HepG2 (cell line): ENCODE data around the gene SYTL2. TPM values are rescaled to one million over a fixed set of nuclear protein-coding genes. Genes with fewer than 3 reads are reported as not detected.
"Not testable (repeated sequence)": the region's sequence is repeated elsewhere in the genome, so short reads cannot be mapped to it uniquely, and the experiment has no call there.

Source experiments
- ATAC-seq: fragments of 200-7000 bp; cut with Tn5 transposase; 3 replicates; pipeline ENCODE4 v1.9.1; 2020; ENCODE audit warnings: mild to moderate bottlenecking, moderate library complexity
- BruUV-seq: library from RNA; stranded (reverse); fragments of 400-500 nt; replicated peaks from 2 replicates; lab custom pipeline; 2021; lab: Mats Ljungman, UMichigan
- CTCF ChIA-PET: fragments of 300-600 bp; formaldehyde crosslinking; extraction: SDS; loops from one replicate; lab custom pipeline; 2021; ENCODE audit warnings: low total read pairs, inconsistent platforms, low intra/inter-chr PET ratio; lab: Yijun Ruan, JAX
- POLR2A ChIA-PET: fragments of 350-600 bp; sonication (Branson Sonifier 250); formaldehyde crosslinking; loops from one replicate; lab custom pipeline; 2020; ENCODE audit warnings: antibody characterized with exemption, inconsistent platforms; lab: Yijun Ruan, JAX
- DNase-seq: peaks from one replicate; pipeline ENCODE4 v3.0.0-alpha.2; 2015; ENCODE audit warnings: low spot score
- FAIRE-seq: peaks from 3 replicates; lab custom pipeline; 2011; peaks lifted over from hg19 to GRCh38; lab: Jason Lieb, UNC
- H2AFZ ChIP-seq: one replicate; pipeline ENCODE4 v1.6.1; 2011; ENCODE audit warnings: low read length, inconsistent platforms
- H3K27ac ChIP-seq: fragments of 300-600 bp; 3 replicates; pipeline ENCODE4 v1.8.0; 2011; ENCODE audit warnings: mixed run types, mild to moderate bottlenecking, mixed read lengths, low read length, inconsistent platforms; ENCODE audit not compliant: insufficient read depth; ENCODE audit errors: extremely low read length
- H3K27me3 ChIP-seq, 2 experiments: fragments of 200-600 bp in 1 of 2; 2 replicates in 1 of 2; 3 replicates in 1 of 2; pipeline versions ENCODE4 v1.6.0 to v1.8.0; 2011; ENCODE audit warnings: low read length in 2 of 2, mild to moderate bottlenecking in 2 of 2, moderate library complexity in 2 of 2, inconsistent platforms in 1 of 2; ENCODE audit not compliant: insufficient read depth in 2 of 2, control insufficient read depth in 1 of 2
- H3K36me3 ChIP-seq, 2 experiments: fragments of 200-600 bp in 1 of 2; replicated peaks in 1 of 2; 2 replicates in 1 of 2; 3 replicates in 1 of 2; pipeline versions ENCODE4 v1.5.1 to v1.8.0; 2011; ENCODE audit warnings: low read length in 2 of 2, inconsistent platforms in 1 of 2; ENCODE audit not compliant: insufficient read depth in 2 of 2, control insufficient read depth in 1 of 2
- H3K4me1 ChIP-seq: 2 replicates; pipeline ENCODE4 v1.5.1; 2012; ENCODE audit warnings: low read length, inconsistent platforms; ENCODE audit not compliant: insufficient read depth
- H3K4me2 ChIP-seq: 2 replicates; pipeline ENCODE4 v1.6.0; 2011; ENCODE audit warnings: low read depth, low read length, inconsistent platforms
- H3K4me3 ChIP-seq, 3 experiments: fragments of 200-600 bp in 1 of 3; sonication (generic), shearing (Covaris generic) in 1 of 3; replicated peaks in 1 of 3; 2 replicates each; pipeline ENCODE4 v1.5.1; 2011 to 2016; ENCODE audit warnings: low read length in 3 of 3, inconsistent platforms in 2 of 3, low read depth in 2 of 3, mild to moderate bottlenecking in 2 of 3, control low read depth in 1 of 3, mixed read lengths in 1 of 3; ENCODE audit not compliant: insufficient read depth in 1 of 3
- H3K79me2 ChIP-seq: one replicate; pipeline ENCODE4 v1.6.1; 2011; ENCODE audit warnings: low read length, inconsistent platforms; ENCODE audit not compliant: insufficient read depth
- H3K9ac ChIP-seq: 2 replicates; pipeline ENCODE4 v1.6.0; 2011; ENCODE audit warnings: mild to moderate bottlenecking, low read depth, low read length, inconsistent platforms; ENCODE audit not compliant: insufficient read depth
- H3K9me3 ChIP-seq: 2 replicates; pipeline ENCODE4 v1.5.1; 2012; ENCODE audit warnings: mild to moderate bottlenecking, low read length
- H4K20me1 ChIP-seq: 2 replicates; pipeline ENCODE4 v1.6.0; 2011; ENCODE audit warnings: inconsistent platforms, mild to moderate bottlenecking, low read length, moderate library complexity; ENCODE audit not compliant: insufficient read depth
- ATF7 ChIP-seq, 2 experiments: fragments of 450-650 bp in 1 of 2; sonication (generic) in 1 of 2; formaldehyde crosslinking in 1 of 2; IDR thresholded peaks; 2 replicates each; pipeline versions ENCODE4 v1.4.0 to v1.6.1; 2016 to 2020; ENCODE audit warnings: antibody characterized with exemption in 1 of 2, mild to moderate bottlenecking in 1 of 2, missing genetic modification reagents in 1 of 2
- CREB1 ChIP-seq, 2 experiments: fragments of 450-650 bp in 1 of 2; IDR thresholded peaks; 2 replicates each; pipeline ENCODE4 v1.6.1; 2016 to 2017; ENCODE audit warnings: control low read depth in 1 of 2, mild to moderate bottlenecking in 1 of 2, missing compliant biosample characterization in 1 of 2, missing genetic modification characterization in 1 of 2
- REPIN1 ChIP-seq: sonication (generic); formaldehyde crosslinking; IDR thresholded peaks from 2 replicates; pipeline ENCODE4 v1.8.0; 2022; ENCODE audit warnings: missing genetic modification reagents, low read depth, mild to moderate bottlenecking, borderline replicate concordance
- SATB2 ChIP-seq: sonication (generic); formaldehyde crosslinking; IDR thresholded peaks from 2 replicates; pipeline ENCODE4 v1.5.0; 2020; ENCODE audit warnings: missing genetic modification reagents
- ZNF343 ChIP-seq: sonication (generic); formaldehyde crosslinking; IDR thresholded peaks from 2 replicates; pipeline ENCODE4 v1.4.0; 2020; ENCODE audit warnings: mild to moderate bottlenecking, missing genetic modification reagents
- WGBS: methylation state at CpG from one replicate; pipeline ENCODE4 v1.1.6; 2017; ENCODE audit warnings: low lambda C conversion rate; 5-methylcytosine and 5-hydroxymethylcytosine counted together
- in situ Hi-C: cut with HindIII; loops from 2 replicates; pipeline ENCODE4 v1.10.0; 2017; ENCODE audit warnings: low pct_unique_long_range_greater_than_20kb; ENCODE audit not compliant: extremely low pct_ligation_motif_present
- intact Hi-C: fragments of 100-400 bp; cut with micrococcal nuclease; formaldehyde crosslinking; loops from one replicate; pipeline ENCODE4 v1.10.0; 2022; ENCODE audit not compliant: unreplicated experiment
- polyA plus RNA-seq, 8 experiments: library from polyadenylated mRNA; depleted of rRNA in 3 of 8; stranded (reverse) in 7 of 8; unstranded in 1 of 8; fragments of >200 nt; fragmentation: Illumina TruSeq in 4 of 8; extraction: Trizol in 4 of 8; gene quantifications; 2 replicates each; pipeline versions ENCODE4 v1.2.1 to v1.2.3, GENCODE V29; 2011 to 2016; ENCODE audit warnings: low read depth in 4 of 8, missing spikeins in 1 of 8, mixed read lengths in 1 of 8; ENCODE audit not compliant: insufficient read depth in 1 of 8
- total RNA-seq, 5 experiments: library from RNA; depleted of rRNA; stranded (reverse); fragments of >200 nt; fragmentation: Illumina TruSeq; extraction: Trizol; gene quantifications; 2 replicates each; pipeline ENCODE4 v1.2.3, GENCODE V29; 2016; ENCODE audit warnings: low read depth in 1 of 5

SYTL2 gene
- total and polyA plus RNA-seq, 2 of the 13 experiments (the other 11 are each of a cell fraction or from before 2014, with no cell fraction given): 0.77 to 0.90 TPM

- intact Hi-C loops: loop anchor here (1.0 to 10.0 kb wide), 6 partner anchors 77 to 439 kb away; no protein-coding TSS in a partner anchor
- FAIRE-seq (no peak), DNase-seq (no peak), ATAC-seq (no peak)
- Histone ChIP-seq H3K27ac (peak overlapping the region; percentile 72), H3K9me3 (no peaks in the 10 kb centered on the region), H2AFZ (peak overlapping the region; percentile 91), H3K4me3 (peak overlapping the region; percentile 63 to 85 (median 73)), H3K9ac (peak overlapping the region; percentile 78), H4K20me1 (no peaks in the 10 kb centered on the region), H3K4me1 (peaks cover 10% of the 10 kb centered on the region), H3K79me2 (no peaks in the 10 kb centered on the region), H3K4me2 (peak overlapping the region; percentile 95), H3K36me3 (no peaks in the 10 kb centered on the region), H3K27me3 (no peaks in the 10 kb centered on the region; a peak in 1 of 5 replicates)
- in situ Hi-C loops: loop anchor here (10.0 kb wide), 1 partner anchor 351 kb away; no protein-coding TSS in a partner anchor
- ChIA-PET CTCF (interaction anchor here (1.3 to 1.4 kb wide), 3 partner anchors 339 to 437 kb away, joined by 6 to 8 read pairs (median 7); no protein-coding TSS in a partner anchor), POLR2A (interaction anchor here (0.6 to 1.5 kb wide), 7 partner anchors 65 to 435 kb away, joined by 3 to 11 read pairs (median 4); partner anchors contain the start of genes PICALM and TMEM126B)
- 39% methylated on average over 7 of the region's 7 CpGs for WGBS
- TSS peak; percentile 88 for BruUV-seq
- no peak for TF ChIP-seq REPIN1 (CRISPR knock-in tag)
- no peak for TF ChIP-seq SATB2 (CRISPR knock-in tag)
- no peak for TF ChIP-seq ZNF343
Observed at GRCh38 chr11:85854212-85854556, 43.2 kb upstream of the SYTL2 start.

GRCh38 chr11:85853541-85853940 lies 42.6 kb upstream of the SYTL2 start:
- BruUV-seq; H3K36me3 ChIP-seq; H3K79me2 ChIP-seq; FAIRE-seq; H3K4me3 ChIP-seq; H3K9me3 ChIP-seq; ATAC-seq; H2AFZ ChIP-seq; POLR2A ChIA-PET; H3K4me2 ChIP-seq; H4K20me1 ChIP-seq; H3K27ac ChIP-seq; DNase-seq; H3K27me3 ChIP-seq; CTCF ChIA-PET; H3K9ac ChIP-seq; TF ChIP-seq CREB1, ATF7 (CRISPR knock-in tag; IDR thresholded peaks at IDR 0.05): not testable (repeated sequence)
- TF ChIP-seq CREB1 (IDR thresholded peaks at IDR 0.05) (peak; percentile 76), ATF7 (IDR thresholded peaks at IDR 0.05) (peak; percentile 39; the same call in 1 of the 2 replicates)
- intact Hi-C loops: loop anchor here (10.0 kb wide), 1 partner anchor 181 kb away; no protein-coding TSS in a partner anchor
- in situ Hi-C loops: loop anchor here (10.0 kb wide), 1 partner anchor 351 kb away; no protein-coding TSS in a partner anchor
- peaks cover 10% of the 10 kb centered on the region for H3K4me1 ChIP-seq
- 64% methylated on average over 7 of the region's 7 CpGs for WGBS

GRCh38 chr11:85852754-85853153 lies 41.8 kb upstream of the SYTL2 start:
- H4K20me1 ChIP-seq, FAIRE-seq, POLR2A ChIA-PET, H3K9ac ChIP-seq, H2AFZ ChIP-seq, H3K9me3 ChIP-seq, CTCF ChIA-PET, BruUV-seq, H3K36me3 ChIP-seq, H3K27me3 ChIP-seq, H3K4me2 ChIP-seq, ATAC-seq, H3K4me3 ChIP-seq, H3K79me2 ChIP-seq, H3K27ac ChIP-seq, DNase-seq: not testable (repeated sequence)
- 99% methylated on average over 26 of the region's 33 CpGs for WGBS
- intact Hi-C loops (loop anchor here (10.0 kb wide), 1 partner anchor 182 kb away; no protein-coding TSS in a partner anchor), in situ Hi-C loops (loop anchor here (10.0 kb wide), 1 partner anchor 352 kb away; no protein-coding TSS in a partner anchor)
- H3K4me1 ChIP-seq: peaks cover 10% of the 10 kb centered on the region
